SJCRH30 (cell line): ENCODE measurements around the gene FABP3. TPM values are rescaled to one million over a fixed set of nuclear protein-coding genes. Genes with fewer than 3 reads are reported as not detected.
"Not testable (repeated sequence)": the region's sequence is repeated elsewhere in the genome, so short reads cannot be mapped to it uniquely, and the experiment has no call there.

Experiments
- DNase-seq, 2 experiments: peaks; one replicate each; pipeline ENCODE4 v3.0.0-alpha.2; 2015 to 2020
- H3K27ac ChIP-seq: fragments of 250-450 bp; sonication (Bioruptor Pico); 2 replicates; pipeline ENCODE4 v1.5.1; 2020; ENCODE audit warnings: mild to moderate bottlenecking, moderate library complexity
- H3K27me3 ChIP-seq: fragments of 250-450 bp; sonication (Bioruptor Pico); 2 replicates; pipeline ENCODE4 v1.5.1; 2020; ENCODE audit warnings: mild to moderate bottlenecking, moderate library complexity
- H3K36me3 ChIP-seq: fragments of 250-450 bp; sonication (Bioruptor Pico); 2 replicates; pipeline ENCODE4 v1.5.1; 2020; ENCODE audit warnings: mild to moderate bottlenecking, moderate library complexity
- H3K4me1 ChIP-seq: fragments of 250-450 bp; sonication (Bioruptor Pico); 2 replicates; pipeline ENCODE4 v1.5.1; 2020; ENCODE audit warnings: mild to moderate bottlenecking, moderate library complexity
- H3K4me3 ChIP-seq: fragments of 250-450 bp; sonication (Bioruptor Pico); 2 replicates; pipeline ENCODE4 v1.5.1; 2020; ENCODE audit warnings: mild to moderate bottlenecking, moderate library complexity
- H3K9me3 ChIP-seq: fragments of 250-450 bp; sonication (Bioruptor Pico); replicated peaks from 2 replicates; pipeline ENCODE4 v1.5.1; 2020; ENCODE audit warnings: mild to moderate bottlenecking, moderate library complexity
- total RNA-seq: library from RNA; depleted of rRNA; stranded (reverse); fragments of >200 nt; shearing (Covaris generic); gene quantifications from 2 replicates; pipeline ENCODE4 v1.2.3, GENCODE V29; 2014

The FABP3 gene
- total RNA-seq, 1 experiment from 2014 or later: 6.1 TPM

GRCh38 chr1:31386576-31387243 lies 13.8 kb upstream of the FABP3 start:
- H3K4me3 ChIP-seq, H3K27me3 ChIP-seq, H3K9me3 ChIP-seq, H3K36me3 ChIP-seq, DNase-seq, H3K27ac ChIP-seq: not testable (repeated sequence)
- H3K4me1 ChIP-seq: peaks cover 14% of the 10 kb centered on the region

- no peaks in the 10 kb centered on the region for H3K27me3 ChIP-seq
- H3K27ac ChIP-seq: no peak overlapping the region
- H3K4me3 ChIP-seq: no peak overlapping the region
- no peak for DNase-seq
- no peaks in the 10 kb centered on the region for H3K36me3 ChIP-seq
- no peaks in the 10 kb centered on the region for H3K9me3 ChIP-seq
- H3K4me1 ChIP-seq: peaks cover 18% of the 10 kb centered on the region
These were observed 11.1 kb upstream of the FABP3 start for GRCh38 chr1:31383967-31384366.

- H3K27me3 ChIP-seq: no peaks in the 10 kb centered on the region
- H3K9me3 ChIP-seq: no peaks in the 10 kb centered on the region
- H3K4me3 ChIP-seq: no peak overlapping the region
- no peak overlapping the region for H3K27ac ChIP-seq
- peaks cover 18% of the 10 kb centered on the region for H3K4me1 ChIP-seq
- H3K36me3 ChIP-seq: no peaks in the 10 kb centered on the region
- peak in 1 of 2 experiments; percentile 41 for DNase-seq
These were observed 9.6 kb upstream of the FABP3 start for GRCh38 chr1:31382379-31382989.

GRCh38 chr1:31381394-31382294 lies 8.8 kb upstream of the FABP3 start:
- no peaks in the 10 kb centered on the region for H3K9me3 ChIP-seq
- no peak for DNase-seq
- no peak overlapping the region for H3K4me3 ChIP-seq
- H3K36me3 ChIP-seq: no peaks in the 10 kb centered on the region
- H3K4me1 ChIP-seq: peaks cover 25% of the 10 kb centered on the region
- H3K27ac ChIP-seq: no peak overlapping the region
- no peaks in the 10 kb centered on the region for H3K27me3 ChIP-seq

GRCh38 chr1:31380181-31380580 lies 7.3 kb upstream of the FABP3 start:
- no peak overlapping the region for H3K4me3 ChIP-seq
- H3K36me3 ChIP-seq: no peaks in the 10 kb centered on the region
- H3K27me3 ChIP-seq: no peaks in the 10 kb centered on the region
- H3K4me1 ChIP-seq: peaks cover 31% of the 10 kb centered on the region
- DNase-seq: no peak
- H3K9me3 ChIP-seq: no peaks in the 10 kb centered on the region
- H3K27ac ChIP-seq: no peak overlapping the region

- Histone ChIP-seq H3K9me3 (no peaks in the 10 kb centered on the region), H3K36me3 (no peaks in the 10 kb centered on the region), H3K27ac (no peak overlapping the region), H3K4me3 (no peak overlapping the region), H3K27me3 (no peaks in the 10 kb centered on the region), H3K4me1 (peaks cover 42% of the 10 kb centered on the region)
- DNase-seq: no peak
These were observed 5.1 kb upstream of the FABP3 start for GRCh38 chr1:31378001-31378400.

GRCh38 chr1:31377364-31377863 lies 4.5 kb upstream of the FABP3 start:
- Histone ChIP-seq H3K4me1 (peaks cover 41% of the 10 kb centered on the region), H3K4me3 (no peak overlapping the region), H3K9me3 (no peaks in the 10 kb centered on the region), H3K36me3 (no peaks in the 10 kb centered on the region), H3K27me3 (no peaks in the 10 kb centered on the region), H3K27ac (no peak overlapping the region)
- no peak for DNase-seq

- H3K27ac ChIP-seq: no peak overlapping the region
- no peaks in the 10 kb centered on the region for H3K27me3 ChIP-seq
- H3K9me3 ChIP-seq: no peaks in the 10 kb centered on the region
- H3K4me3 ChIP-seq: no peak overlapping the region
- H3K4me1 ChIP-seq: peaks cover 36% of the 10 kb centered on the region
- peak; percentile 96 to 97 for DNase-seq
- H3K36me3 ChIP-seq: no peaks in the 10 kb centered on the region
These were observed 3.7 kb upstream of the FABP3 start for GRCh38 chr1:31376375-31377134.

GRCh38 chr1:31374511-31375196 lies 1.8 kb upstream of the FABP3 start:
- Histone ChIP-seq H3K27me3 (no peaks in the 10 kb centered on the region), H3K9me3 (no peaks in the 10 kb centered on the region), H3K36me3 (no peaks in the 10 kb centered on the region), H3K4me1 (peaks cover 31% of the 10 kb centered on the region), H3K27ac (no peak overlapping the region), H3K4me3 (no peak overlapping the region)
- DNase-seq: peak; percentile 55 to 64

GRCh38 chr1:31373897-31374486 lies 1.1 kb upstream of the FABP3 start:
- peak overlapping the region; percentile 58 for H3K4me3 ChIP-seq
- no peaks in the 10 kb centered on the region for H3K9me3 ChIP-seq
- H3K27me3 ChIP-seq: no peaks in the 10 kb centered on the region
- peaks cover 31% of the 10 kb centered on the region for H3K4me1 ChIP-seq
- H3K36me3 ChIP-seq: no peaks in the 10 kb centered on the region
- no peak overlapping the region for H3K27ac ChIP-seq
- DNase-seq: no peak

- no peaks in the 10 kb centered on the region for H3K36me3 ChIP-seq
- peaks cover 31% of the 10 kb centered on the region for H3K4me1 ChIP-seq
- no peaks in the 10 kb centered on the region for H3K9me3 ChIP-seq
- no peaks in the 10 kb centered on the region for H3K27me3 ChIP-seq
- peak overlapping the region; percentile 68; the same call in 1 of the 2 replicates for H3K27ac ChIP-seq
- H3K4me3 ChIP-seq: peak overlapping the region; percentile 58
- DNase-seq: no peak
These were observed 173 bp downstream of the FABP3 start for GRCh38 chr1:31372751-31373055.

GRCh38 chr1:31372051-31372450 lies 825 bp downstream of the FABP3 start:
- 0 out of 2 replicates have a peak, but pooled peaks cover under 1% of the 10 kb centered on the region for H3K36me3 ChIP-seq
- H3K9me3 ChIP-seq: no peaks in the 10 kb centered on the region
- no peak overlapping the region for H3K27ac ChIP-seq
- peaks cover 27% of the 10 kb centered on the region for H3K4me1 ChIP-seq
- DNase-seq: no peak
- H3K27me3 ChIP-seq: no peaks in the 10 kb centered on the region
- no peak overlapping the region for H3K4me3 ChIP-seq

GRCh38 chr1:31371121-31371959 lies 1.5 kb downstream of the FABP3 start:
- Histone ChIP-seq H3K9me3 (no peaks in the 10 kb centered on the region), H3K27ac (no peak overlapping the region), H3K36me3 (0 out of 2 replicates have a peak, but pooled peaks cover 2% of the 10 kb centered on the region), H3K4me3 (no peak overlapping the region), H3K27me3 (no peaks in the 10 kb centered on the region), H3K4me1 (peaks cover 22% of the 10 kb centered on the region)
- DNase-seq: no peak
